ENCODE data around the gene LTN1. TPM values are rescaled to one million over a fixed set of nuclear protein-coding genes. Genes with fewer than 3 reads are reported as not detected.

Gene LTN1
- total and polyA plus RNA-seq, 2 of the 13 experiments (the other 11 are each of a cell fraction or from before 2014, with no cell fraction given), result 6.7 to 24.6 TPM

DNA sequence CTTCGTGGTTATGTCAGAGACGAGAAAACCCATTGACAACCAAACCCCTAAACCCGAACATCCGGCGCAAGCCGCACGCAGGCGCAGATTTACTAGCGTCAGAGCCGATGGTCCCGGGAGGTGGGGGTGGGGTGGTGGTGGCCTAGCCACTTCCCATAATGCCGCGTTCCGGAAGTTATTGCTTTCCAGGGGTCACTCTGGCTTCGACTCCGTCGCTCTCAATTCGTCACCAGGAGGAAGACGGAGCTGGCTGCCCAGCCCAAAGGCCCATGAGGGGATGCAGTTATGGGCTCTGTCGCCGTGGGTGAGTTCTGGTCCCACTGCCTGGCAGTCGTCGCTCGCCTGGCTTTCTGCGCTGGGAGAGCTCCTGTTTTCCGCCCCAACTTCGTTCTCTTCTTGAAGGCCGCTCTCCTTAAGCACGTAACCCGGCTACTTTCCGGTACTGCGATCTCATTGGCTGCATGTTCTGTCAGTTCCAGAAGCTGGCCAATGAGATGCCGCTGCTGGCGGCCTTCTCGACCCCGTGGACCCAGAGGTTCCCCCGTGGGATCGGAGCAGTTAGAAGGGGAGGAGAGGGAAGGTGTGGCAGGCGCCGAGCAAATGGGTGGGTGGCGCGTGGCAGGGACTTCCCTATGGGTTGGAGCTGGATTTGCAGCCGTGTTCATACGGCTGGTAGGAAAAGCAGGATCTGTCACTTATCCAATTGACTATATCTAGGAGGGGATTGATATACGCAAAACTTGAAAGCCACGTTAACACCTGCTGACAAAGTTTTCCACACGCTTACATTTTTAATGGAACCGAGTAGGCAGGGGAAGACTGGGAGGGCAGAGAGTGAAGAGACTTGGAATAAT lies 32.0 kb upstream of the LTN1 start, which contains the start of gene USP16 (continued):
- TF ChIP-seq ZNF768 (CRISPR knock-in tag; IDR thresholded peaks at IDR 0.05), result peak; percentile 45; the same call in 1 of the 2 replicates
- TF ChIP-seq NCOA2 (CRISPR knock-in tag; IDR thresholded peaks at IDR 0.05), result 0 out of 2 replicates have a peak, but pooled peaks have one; percentile 1
- TF ChIP-seq MBD4 (IDR thresholded peaks at IDR 0.05; ENCODE audit: borderline replicate concordance, low read length), result no peak
- TF ChIP-seq ZNF451 (CRISPR knock-in tag; IDR thresholded peaks at IDR 0.05), result no peak
- TF ChIP-seq ZFP36L1 (CRISPR knock-in tag; IDR thresholded peaks at IDR 0.05), result no peak
- TF ChIP-seq ZMYM4 (CRISPR knock-in tag; IDR thresholded peaks at IDR 0.05), result peak; percentile 88
- TF ChIP-seq PCBP1 (IDR thresholded peaks at IDR 0.05; ENCODE audit: borderline replicate concordance, low read depth, low read length), result no peak; the same call in 1 of the 2 replicates
- no peak for TF ChIP-seq SRSF9 (IDR thresholded peaks at IDR 0.05; ENCODE audit: borderline replicate concordance, insufficient read depth, low read depth, low read length, poor library complexity, severe bottlenecking)
- TF ChIP-seq ZNF564 (CRISPR knock-in tag; IDR thresholded peaks at IDR 0.05), result no peak
- no peak for TF ChIP-seq TCF7 (IDR thresholded peaks at IDR 0.05; ENCODE audit: low read depth)
- TF ChIP-seq, protein P1, sequence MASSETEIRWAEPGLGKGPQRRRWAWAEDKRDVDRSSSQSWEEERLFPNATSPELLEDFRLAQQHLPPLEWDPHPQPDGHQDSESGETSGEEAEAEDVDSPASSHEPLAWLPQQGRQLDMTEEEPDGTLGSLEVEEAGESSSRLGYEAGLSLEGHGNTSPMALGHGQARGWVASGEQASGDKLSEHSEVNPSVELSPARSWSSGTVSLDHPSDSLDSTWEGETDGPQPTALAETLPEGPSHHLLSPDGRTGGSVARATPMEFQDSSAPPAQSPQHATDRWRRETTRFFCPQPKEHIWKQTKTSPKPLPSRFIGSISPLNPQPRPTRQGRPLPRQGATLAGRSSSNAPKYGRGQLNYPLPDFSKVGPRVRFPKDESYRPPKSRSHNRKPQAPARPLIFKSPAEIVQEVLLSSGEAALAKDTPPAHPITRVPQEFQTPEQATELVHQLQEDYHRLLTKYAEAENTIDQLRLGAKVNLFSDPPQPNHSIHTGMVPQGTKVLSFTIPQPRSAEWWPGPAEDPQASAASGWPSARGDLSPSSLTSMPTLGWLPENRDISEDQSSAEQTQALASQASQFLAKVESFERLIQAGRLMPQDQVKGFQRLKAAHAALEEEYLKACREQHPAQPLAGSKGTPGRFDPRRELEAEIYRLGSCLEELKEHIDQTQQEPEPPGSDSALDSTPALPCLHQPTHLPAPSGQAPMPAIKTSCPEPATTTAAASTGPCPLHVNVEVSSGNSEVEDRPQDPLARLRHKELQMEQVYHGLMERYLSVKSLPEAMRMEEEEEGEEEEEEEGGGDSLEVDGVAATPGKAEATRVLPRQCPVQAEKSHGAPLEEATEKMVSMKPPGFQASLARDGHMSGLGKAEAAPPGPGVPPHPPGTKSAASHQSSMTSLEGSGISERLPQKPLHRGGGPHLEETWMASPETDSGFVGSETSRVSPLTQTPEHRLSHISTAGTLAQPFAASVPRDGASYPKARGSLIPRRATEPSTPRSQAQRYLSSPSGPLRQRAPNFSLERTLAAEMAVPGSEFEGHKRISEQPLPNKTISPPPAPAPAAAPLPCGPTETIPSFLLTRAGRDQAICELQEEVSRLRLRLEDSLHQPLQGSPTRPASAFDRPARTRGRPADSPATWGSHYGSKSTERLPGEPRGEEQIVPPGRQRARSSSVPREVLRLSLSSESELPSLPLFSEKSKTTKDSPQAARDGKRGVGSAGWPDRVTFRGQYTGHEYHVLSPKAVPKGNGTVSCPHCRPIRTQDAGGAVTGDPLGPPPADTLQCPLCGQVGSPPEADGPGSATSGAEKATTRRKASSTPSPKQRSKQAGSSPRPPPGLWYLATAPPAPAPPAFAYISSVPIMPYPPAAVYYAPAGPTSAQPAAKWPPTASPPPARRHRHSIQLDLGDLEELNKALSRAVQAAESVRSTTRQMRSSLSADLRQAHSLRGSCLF (CRISPR knock-in tag; IDR thresholded peaks at IDR 0.05; ENCODE audit: borderline replicate concordance), result peak; percentile 90; the same call in 1 of the 2 replicates
- TF ChIP-seq, protein P2, sequence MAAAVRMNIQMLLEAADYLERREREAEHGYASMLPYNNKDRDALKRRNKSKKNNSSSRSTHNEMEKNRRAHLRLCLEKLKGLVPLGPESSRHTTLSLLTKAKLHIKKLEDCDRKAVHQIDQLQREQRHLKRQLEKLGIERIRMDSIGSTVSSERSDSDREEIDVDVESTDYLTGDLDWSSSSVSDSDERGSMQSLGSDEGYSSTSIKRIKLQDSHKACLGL (CRISPR knock-in tag; IDR thresholded peaks at IDR 0.05), result no peak; the same call in 1 of the 2 replicates
- TF ChIP-seq U2AF1 (optimal IDR thresholded peaks at IDR 0.05; ENCODE audit: low read depth, low read length), result no peak
- no peak for TF ChIP-seq ZNF432 (CRISPR knock-in tag; IDR thresholded peaks at IDR 0.05; ENCODE audit: borderline replicate concordance)
- TF ChIP-seq ZNF672 (CRISPR knock-in tag; IDR thresholded peaks at IDR 0.05), result no peak
- no peak for TF ChIP-seq SOX13 (IDR thresholded peaks at IDR 0.05)
- TF ChIP-seq SOX13 (CRISPR knock-in tag; conservative IDR thresholded peaks at IDR 0.05 in 1 of 2, IDR thresholded peaks at IDR 0.05 in 1 of 2), result peak in 1 of 2 experiments; percentile 19; a peak in 1 of 4 replicates
- peak; percentile 50; the same call in 1 of the 2 replicates for TF ChIP-seq SIN3B (IDR thresholded peaks at IDR 0.05; ENCODE audit: low read length)
- TF ChIP-seq SAFB2 (CRISPR knock-in tag; IDR thresholded peaks at IDR 0.05; ENCODE audit: borderline replicate concordance, low read depth), result no peak
- TF ChIP-seq KDM4B (CRISPR knock-in tag; IDR thresholded peaks at IDR 0.05), result peak; percentile 52; the same call in 1 of the 2 replicates
- TF ChIP-seq, protein P3, sequence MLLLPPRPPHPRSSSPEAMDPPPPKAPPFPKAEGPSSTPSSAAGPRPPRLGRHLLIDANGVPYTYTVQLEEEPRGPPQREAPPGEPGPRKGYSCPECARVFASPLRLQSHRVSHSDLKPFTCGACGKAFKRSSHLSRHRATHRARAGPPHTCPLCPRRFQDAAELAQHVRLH (CRISPR knock-in tag; IDR thresholded peaks at IDR 0.05; ENCODE audit: borderline replicate concordance, low read depth), result no peak

Measured in HepG2 (cell line).